ENCODE data around the gene BMPR1A. TPM values are rescaled to one million over a fixed set of nuclear protein-coding genes. Genes with fewer than 3 reads are reported as not detected.
"Not testable (repeated sequence)": the region's sequence is repeated elsewhere in the genome, so short reads cannot be mapped to it uniquely, and the experiment has no call there.

The BMPR1A gene
- total RNA-seq, 1 donor from 2014 or later: 66.4 TPM

DNA sequence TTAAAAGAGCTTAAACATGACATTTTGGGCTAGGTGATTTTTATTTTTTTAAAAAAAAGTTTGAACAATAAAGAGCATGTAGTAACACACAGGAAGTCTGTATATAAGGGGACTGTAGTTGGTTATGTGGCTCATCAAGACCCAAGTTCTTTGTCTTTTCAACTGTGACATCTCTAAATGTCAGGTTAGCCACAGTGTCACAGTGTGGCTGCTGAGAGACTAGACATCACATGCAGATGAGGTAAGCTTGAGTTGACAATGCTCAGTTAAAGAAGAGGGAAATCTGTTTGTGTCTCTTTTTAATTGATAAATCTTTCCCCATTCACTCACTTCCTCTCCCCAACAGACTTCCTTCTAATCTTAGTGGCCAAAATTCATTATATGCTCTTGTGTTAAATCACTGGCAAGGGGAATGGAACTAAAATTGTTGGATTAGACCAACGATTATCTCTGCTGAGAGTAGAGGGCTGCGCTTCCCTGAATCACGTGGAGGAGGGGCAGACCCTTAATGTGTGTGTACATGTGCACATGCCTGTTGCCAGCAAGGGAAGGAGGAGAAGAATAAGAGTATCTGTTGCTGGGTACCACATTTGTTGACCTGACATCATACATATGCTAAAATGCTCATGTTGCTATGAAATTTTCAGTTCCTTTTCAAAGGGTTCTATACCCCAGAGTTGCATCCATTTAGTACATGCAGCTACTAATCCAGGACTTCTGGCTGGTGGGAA lies 122.7 kb downstream of the BMPR1A start:
- DNase-seq (ENCODE audit: low spot score): no peak

- no peak for DNase-seq (ENCODE audit: low spot score)
These were observed 124.6 kb downstream of the BMPR1A start for GRCh38 chr10:86880971-86881370.

DNA sequence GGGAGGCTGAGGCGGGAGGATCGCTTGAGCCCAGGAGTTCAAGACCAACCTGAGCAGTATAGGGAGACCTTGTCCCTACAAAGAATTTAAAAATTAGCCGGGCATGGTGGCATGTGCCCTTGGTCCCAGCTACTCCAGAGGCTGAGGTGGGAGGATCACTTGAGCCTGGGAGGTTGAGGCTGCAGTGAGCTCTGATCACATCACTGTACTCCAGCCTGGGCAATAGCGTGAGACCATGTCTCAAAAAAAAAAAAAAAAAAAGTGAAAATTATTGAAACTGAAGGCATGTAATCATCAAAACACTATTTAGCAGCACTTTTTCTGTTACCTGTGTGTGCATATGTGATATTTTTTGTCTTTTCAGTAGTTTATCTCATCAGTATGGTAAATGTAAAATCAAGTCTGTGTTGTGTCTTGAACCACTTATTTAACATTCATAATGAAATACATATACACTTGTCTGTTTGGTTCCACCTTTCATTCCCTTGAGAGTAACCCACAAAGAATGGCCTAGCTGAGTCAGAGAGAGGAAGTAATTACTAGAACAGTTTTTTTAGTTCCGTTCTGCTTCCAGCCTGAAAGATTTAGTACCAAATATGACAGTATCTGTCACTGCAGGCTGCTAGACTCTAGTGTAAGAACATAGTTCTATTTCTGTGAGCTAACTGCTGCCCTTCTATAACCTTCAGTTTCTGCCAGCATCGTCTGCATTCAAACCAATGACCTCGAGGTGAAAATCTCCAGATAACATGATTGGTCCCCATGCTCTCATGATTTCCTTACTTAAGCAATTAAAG lies 132.4 kb downstream of the BMPR1A start:
- DNase-seq (ENCODE audit: low spot score): peak; percentile 18

- no peak for DNase-seq (ENCODE audit: low spot score)
These were observed 133.6 kb downstream of the BMPR1A start for GRCh38 chr10:86889997-86890396.

- no peak for DNase-seq (ENCODE audit: low spot score)
These were observed 142.1 kb downstream of the BMPR1A start for GRCh38 chr10:86898511-86898910.

GRCh38 chr10:86899132-86899531 lies 142.7 kb downstream of the BMPR1A start:
- no peak for DNase-seq (ENCODE audit: low spot score)

GRCh38 chr10:86899670-86900276 lies 143.4 kb downstream of the BMPR1A start:
- peak; percentile 74 for DNase-seq (ENCODE audit: low spot score)

GRCh38 chr10:86900955-86901354 lies 144.5 kb downstream of the BMPR1A start:
- DNase-seq (ENCODE audit: low spot score): peak; percentile 80

GRCh38 chr10:86904600-86904999 lies 148.2 kb downstream of the BMPR1A start:
- no peak for DNase-seq (ENCODE audit: low spot score)

DNA sequence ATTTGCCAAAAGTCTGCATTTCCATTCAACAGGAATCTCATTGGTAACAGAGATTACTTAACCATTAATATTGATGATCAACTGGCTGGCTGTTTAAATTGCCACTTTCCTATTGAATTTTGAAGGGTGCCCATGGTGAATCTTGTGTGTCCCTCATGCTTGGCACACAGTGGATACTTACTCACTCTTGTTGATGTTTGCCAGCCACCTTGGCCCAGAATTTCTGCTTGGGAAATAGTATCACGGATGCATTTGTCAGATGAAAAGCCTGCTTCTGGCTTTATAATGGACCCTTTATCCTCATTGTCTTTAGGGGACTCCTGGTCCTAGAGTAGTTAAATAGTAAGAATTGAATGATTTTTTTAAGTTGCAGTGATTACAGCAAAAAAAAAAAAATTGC lies 149.0 kb downstream of the BMPR1A start:
- DNase-seq (ENCODE audit: low spot score): no peak

DNA sequence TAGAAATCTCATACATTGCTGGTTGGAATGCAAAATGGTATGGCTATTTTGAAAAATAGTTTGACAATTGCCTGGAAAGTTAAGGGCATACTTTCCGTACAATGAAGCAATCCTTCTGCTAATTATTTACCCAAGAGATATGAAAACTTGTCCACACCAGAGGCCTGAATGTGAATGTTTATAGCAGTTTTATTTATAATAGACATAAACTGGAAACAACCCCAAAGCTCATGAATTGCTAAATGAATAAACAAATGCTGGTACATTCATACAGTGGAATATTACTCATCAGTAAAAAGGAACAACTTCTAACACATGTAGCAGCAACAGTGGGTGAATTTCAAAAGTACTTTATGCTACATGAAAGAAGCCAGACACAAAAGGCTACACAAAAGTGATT lies 158.3 kb downstream of the BMPR1A start:
- no peak for DNase-seq (ENCODE audit: low spot score)

DNA sequence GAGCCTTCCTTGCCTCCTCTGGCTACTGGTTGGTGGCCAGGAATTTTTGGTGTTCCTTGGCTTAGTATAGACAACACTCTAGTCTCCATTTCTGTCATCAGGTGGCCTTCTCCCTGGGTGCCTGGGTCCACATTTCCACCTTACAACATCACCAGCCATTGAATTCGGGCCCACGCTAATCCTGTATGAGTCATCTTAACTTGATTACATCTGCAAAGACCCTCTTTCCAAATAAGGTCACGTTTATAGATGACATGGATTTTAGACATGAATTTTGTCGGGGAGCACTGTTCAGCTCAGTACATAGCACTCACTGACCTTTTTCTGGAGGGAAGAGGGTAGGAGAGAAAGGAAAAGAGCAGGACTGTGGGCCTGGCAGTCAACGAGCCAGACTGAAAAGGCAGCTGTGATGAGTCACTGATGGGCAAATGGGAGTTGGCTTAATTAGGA lies 161.6 kb downstream of the BMPR1A start:
- DNase-seq (ENCODE audit: low spot score): no peak

- no peak for DNase-seq (ENCODE audit: low spot score)
These were observed 166.1 kb downstream of the BMPR1A start for GRCh38 chr10:86922553-86922961.

DNA sequence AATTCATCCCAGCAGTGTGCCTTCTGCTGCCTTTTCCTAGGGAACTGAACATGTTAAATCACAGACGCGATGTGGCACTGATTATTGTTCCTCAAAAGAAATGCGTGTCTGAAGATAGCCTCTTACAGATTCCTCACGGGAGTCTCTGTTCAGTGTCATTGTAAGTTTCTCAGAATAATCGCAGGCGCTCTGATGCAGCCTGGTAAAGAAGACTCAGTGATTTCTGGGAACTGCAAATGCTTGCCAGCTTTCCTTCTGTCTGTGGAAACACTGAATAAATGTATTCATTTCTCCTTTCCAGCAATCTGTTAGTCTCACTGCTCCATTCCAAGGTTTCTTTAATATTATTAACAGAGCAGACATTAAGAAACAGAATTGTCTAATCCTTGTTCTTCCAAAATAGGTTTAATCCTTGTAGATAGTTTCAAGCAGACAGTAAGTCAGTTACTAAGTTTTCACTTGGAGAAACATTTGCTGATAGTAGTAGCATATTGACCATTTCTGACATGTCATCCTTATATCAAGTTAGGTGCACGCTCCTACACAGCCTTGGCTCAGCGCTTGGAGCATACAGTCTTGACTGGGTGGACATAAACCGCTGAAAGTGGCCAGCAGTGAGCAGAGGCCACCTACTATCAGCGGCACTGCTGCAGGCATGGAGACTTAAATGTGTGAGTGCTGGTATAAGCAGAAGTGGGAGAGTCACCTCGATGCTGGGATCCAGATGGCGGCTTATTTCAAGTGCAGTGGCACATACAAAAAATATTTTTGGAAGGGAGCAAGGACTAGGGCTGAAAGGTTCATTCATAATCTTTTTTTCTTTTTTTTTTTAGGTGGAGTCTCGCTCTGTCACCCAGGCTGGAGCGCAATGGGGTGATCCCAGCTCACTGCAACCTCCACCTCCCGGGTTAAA lies 173.3 kb downstream of the BMPR1A start:
- peak; percentile 77 for DNase-seq (ENCODE audit: low spot score)

- no peak for DNase-seq (ENCODE audit: low spot score)
These were observed 175.5 kb downstream of the BMPR1A start for GRCh38 chr10:86931872-86932271.

- DNase-seq (ENCODE audit: low spot score): no peak
These were observed 176.3 kb downstream of the BMPR1A start for GRCh38 chr10:86932674-86933073.

GRCh38 chr10:86934162-86934711 lies 177.8 kb downstream of the BMPR1A start:
- not testable (repeated sequence) for DNase-seq (ENCODE audit: low spot score)

GRCh38 chr10:86936661-86937501 lies 180.5 kb downstream of the BMPR1A start:
- no peak for DNase-seq (ENCODE audit: low spot score)

DNA sequence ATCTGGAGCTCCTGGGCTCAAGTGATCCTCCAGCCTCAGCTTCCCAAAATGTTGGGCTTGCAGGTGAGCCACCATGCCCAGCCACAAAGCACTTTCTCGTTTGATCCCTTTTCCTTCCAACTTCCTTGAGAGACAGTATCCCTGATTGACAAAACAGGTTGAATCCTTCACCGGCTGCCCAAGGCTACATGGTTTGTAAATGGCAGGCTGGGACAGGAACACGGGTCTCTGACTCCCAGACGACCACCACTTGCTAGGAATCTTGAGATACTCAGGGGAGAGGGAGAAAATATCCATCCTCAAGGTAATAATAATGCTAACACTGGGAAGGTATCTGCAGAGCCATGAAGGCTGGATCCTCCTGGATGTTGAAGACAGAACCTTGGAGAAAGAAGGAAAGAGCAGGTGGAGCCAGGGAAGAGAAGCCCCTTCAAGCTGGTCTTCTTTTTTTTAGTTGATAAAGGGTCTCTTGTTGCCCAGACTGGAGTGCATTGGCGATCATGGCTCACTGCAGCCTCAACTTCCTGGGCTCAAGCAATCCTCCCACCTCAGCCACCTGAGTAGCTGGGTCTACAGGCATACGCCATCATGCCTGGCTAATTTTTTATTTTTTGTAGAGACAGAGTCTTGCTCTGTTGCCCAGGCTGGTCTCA lies 181.2 kb downstream of the BMPR1A start:
- DNase-seq (ENCODE audit: low spot score): no peak

DNA sequence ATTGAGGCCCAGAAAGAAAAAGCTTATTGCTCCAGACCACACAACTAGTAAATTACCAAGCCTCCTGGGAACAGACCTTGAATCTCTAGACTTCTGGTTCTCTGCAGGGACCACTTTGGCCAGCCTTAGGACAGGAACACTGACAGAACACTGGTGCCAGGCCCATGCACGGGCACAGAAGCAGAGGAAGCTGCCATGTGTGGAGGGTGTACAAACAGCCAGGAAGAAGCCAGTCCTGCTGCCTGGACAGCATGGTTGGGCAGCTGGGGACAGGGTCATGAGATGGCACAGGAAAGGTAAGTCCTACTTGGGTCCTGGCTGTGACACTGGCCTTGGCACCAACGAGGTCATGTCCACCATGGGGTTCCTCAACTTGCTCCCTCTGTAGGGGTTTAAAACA lies 181.8 kb downstream of the BMPR1A start:
- DNase-seq (ENCODE audit: low spot score): no peak

Data from umbilical cord (tissue), 2 donors.